Common myeloid progenitor, CD34-positive (primary cell): ENCODE results near the gene SLC6A8.
A peak's percentile ranks its signal among the peaks of the same experiment; 100 is the strongest.

Source experiments
- CTCF ChIA-PET: fragments of 350-600 bp; sonication (Branson Sonifier 250); formaldehyde crosslinking; loops from one replicate; lab custom pipeline; 2021; ENCODE audit warnings: antibody characterized with exemption; lab: Charles Lee
- POLR2A ChIA-PET: fragments of 350-600 bp; sonication (Branson Sonifier 250); formaldehyde crosslinking; loops from one replicate; lab custom pipeline; 2021; ENCODE audit warnings: antibody characterized with exemption; lab: Charles Lee
- DNase-seq, 3 donors: peaks; one replicate each; pipeline versions ENCODE4 v3.0.0 to v3.0.0-alpha.2; 2013
- H3K27ac ChIP-seq, 2 experiments: 1 replicate in 1 of 2; 2 replicates in 1 of 2; pipeline ENCODE4 v1.7.0; 2013; ENCODE audit warnings: inconsistent platforms in 2 of 2, low read length in 2 of 2, mild to moderate bottlenecking in 2 of 2, low read depth in 1 of 2, moderate library complexity in 1 of 2; ENCODE audit not compliant: severe bottlenecking in 2 of 2, insufficient read depth in 1 of 2, poor library complexity in 1 of 2
- H3K27me3 ChIP-seq, 5 experiments: replicated peaks in 2 of 5; 1 replicate in 3 of 5; 2 replicates in 2 of 5; pipeline versions ENCODE4 v1.6.1 to v1.7.0; 2013; ENCODE audit warnings: low read length in 4 of 5, mild to moderate bottlenecking in 2 of 5, moderate library complexity in 2 of 5, inconsistent platforms in 1 of 5; ENCODE audit not compliant: insufficient read depth in 5 of 5, control insufficient read depth in 4 of 5
- H3K36me3 ChIP-seq, 4 experiments: 1 replicate in 2 of 4; 2 replicates in 2 of 4; pipeline versions ENCODE4 v1.6.1 to v1.7.0; 2013; ENCODE audit warnings: low read length in 3 of 4, control low read depth in 1 of 4, mild to moderate bottlenecking in 1 of 4; ENCODE audit not compliant: control insufficient read depth in 4 of 4, insufficient read depth in 4 of 4
- H3K4me1 ChIP-seq, 4 experiments: 1 replicate in 3 of 4; 2 replicates in 1 of 4; pipeline versions ENCODE4 v1.6.1 to v1.7.1; 2013; ENCODE audit warnings: low read length in 3 of 4, mild to moderate bottlenecking in 3 of 4, control low read depth in 1 of 4, inconsistent platforms in 1 of 4, moderate library complexity in 1 of 4; ENCODE audit not compliant: control insufficient read depth in 4 of 4, insufficient read depth in 4 of 4; ENCODE audit errors: control extremely low read depth in 1 of 4
- H3K4me3 ChIP-seq, 7 experiments: 1 replicate in 4 of 7; 2 replicates in 3 of 7; pipeline versions ENCODE4 v1.5.1 to v1.7.0; 2013; ENCODE audit warnings: mild to moderate bottlenecking in 7 of 7, low read length in 6 of 7, moderate library complexity in 6 of 7, inconsistent platforms in 2 of 7, low read depth in 2 of 7, control low read depth in 1 of 7; ENCODE audit not compliant: insufficient read depth in 4 of 7, control insufficient read depth in 1 of 7; ENCODE audit errors: extremely low read depth in 1 of 7
- H3K9me3 ChIP-seq, 5 experiments: 1 replicate in 4 of 5; 2 replicates in 1 of 5; pipeline versions ENCODE4 v1.6.1 to v1.7.1; 2013; ENCODE audit warnings: low read length in 4 of 5, mild to moderate bottlenecking in 2 of 5, inconsistent platforms in 1 of 5, low read depth in 1 of 5, moderate library complexity in 1 of 5; ENCODE audit not compliant: control insufficient read depth in 4 of 5, insufficient read depth in 2 of 5; ENCODE audit errors: control extremely low read depth in 1 of 5
- WGBS: methylation state at CpG from one replicate; pipeline ENCODE4 v1.1.5; 2013; ENCODE audit not compliant: insufficient coverage; 5-methylcytosine and 5-hydroxymethylcytosine counted together

The SLC6A8 gene

DNA sequence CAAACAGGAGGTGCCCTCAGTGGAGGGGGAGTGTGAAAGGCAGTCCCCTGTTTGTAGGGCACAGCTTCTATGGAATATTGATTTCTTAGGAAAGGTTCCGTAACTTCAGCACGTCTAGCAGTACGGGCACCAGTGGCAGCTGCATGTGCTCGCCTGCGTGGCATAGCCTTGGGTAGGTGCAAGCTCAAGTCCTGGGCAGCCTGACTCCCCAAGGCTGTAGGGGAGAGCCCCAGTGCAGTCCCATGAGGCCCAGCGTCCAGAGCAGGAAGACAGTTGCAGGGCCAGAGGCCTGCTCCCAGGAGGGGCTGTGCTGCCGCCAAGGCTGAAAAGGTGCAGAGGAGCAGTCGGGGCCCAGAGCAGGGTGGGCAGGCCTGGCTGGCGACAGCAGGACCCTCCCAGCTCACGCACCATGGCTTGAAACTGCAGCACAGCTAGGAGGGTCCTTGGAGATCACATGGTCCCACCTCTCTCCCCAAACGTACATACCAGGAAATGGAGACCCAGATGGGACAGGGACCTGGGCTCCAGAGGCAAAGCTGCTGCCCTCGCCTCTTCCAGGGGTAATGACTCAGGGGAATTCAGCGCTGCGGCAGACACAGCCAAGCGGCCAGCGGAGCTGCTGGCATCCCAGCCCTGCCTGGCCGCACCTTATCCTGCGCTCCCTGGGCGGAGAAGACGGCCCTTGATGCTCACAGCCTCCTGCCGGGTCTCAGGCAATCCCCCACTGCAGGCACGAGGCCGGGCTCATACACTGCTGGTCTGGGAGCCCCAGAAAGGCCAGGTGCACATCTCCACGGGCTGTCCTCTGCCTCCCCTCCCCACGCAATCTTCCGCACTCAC is 46.8 kb upstream of the SLC6A8 start:
- Histone ChIP-seq H3K4me1 (peaks cover 0 to 22% (median 8%) of the 10 kb centered on the region in 4 experiments), H3K27me3 (peaks cover 0 to 81% (median 14%) of the 10 kb centered on the region in 5 experiments), H3K4me3 (no peak overlapping the region), H3K9me3 (no peaks in the 10 kb centered on the region), H3K27ac (no peak overlapping the region), H3K36me3 (no peaks in the 10 kb centered on the region)
- POLR2A ChIA-PET, result no interaction called here
- 54% methylated on average over 26 of the region's 26 CpGs for WGBS
- peak in 2 of 3 donors; percentile 21 to 25 for DNase-seq
- CTCF ChIA-PET, result interaction anchor here (1.0 to 3.7 kb wide), 4 partner anchors 8 to 31 kb away, joined by 3 to 18 read pairs (median 6); no protein-coding TSS in a partner anchor

DNA sequence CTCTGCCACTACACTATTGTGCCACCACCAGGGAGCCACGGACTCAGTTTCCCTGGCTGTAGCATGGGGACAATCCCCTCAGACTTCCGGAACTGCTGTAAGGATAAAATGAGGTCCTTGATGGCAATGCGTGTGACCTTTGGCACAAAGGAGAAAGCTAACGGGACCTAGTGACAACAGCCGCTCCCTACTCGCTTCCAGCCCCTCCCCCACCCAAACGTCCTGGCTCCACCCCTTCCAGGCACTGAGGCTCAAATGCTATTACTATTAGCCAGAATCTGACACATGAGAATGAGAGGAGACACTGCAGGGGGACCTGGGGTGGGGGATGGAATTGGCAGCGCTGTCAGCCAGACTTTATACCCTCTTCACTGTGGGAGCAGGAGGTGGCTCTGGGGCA is 46.1 kb upstream of the SLC6A8 start:
- POLR2A ChIA-PET, result no interaction called here
- Histone ChIP-seq H3K4me3 (peak overlapping the region in 2 of 7 experiments; percentile 11 to 28), H3K27me3 (peaks cover 0 to 81% (median 19%) of the 10 kb centered on the region in 5 experiments), H3K4me1 (peaks cover 0 to 22% (median 8%) of the 10 kb centered on the region in 4 experiments), H3K9me3 (no peaks in the 10 kb centered on the region), H3K27ac (no peak overlapping the region), H3K36me3 (no peaks in the 10 kb centered on the region)
- WGBS, result 33% methylated on average over 5 of the region's 8 CpGs
- CTCF ChIA-PET, result interaction anchor here (1.0 to 3.7 kb wide), 3 partner anchors 8 to 19 kb away, joined by 3 to 18 read pairs (median 6); no protein-coding TSS in a partner anchor
- DNase-seq, result no peak

DNA sequence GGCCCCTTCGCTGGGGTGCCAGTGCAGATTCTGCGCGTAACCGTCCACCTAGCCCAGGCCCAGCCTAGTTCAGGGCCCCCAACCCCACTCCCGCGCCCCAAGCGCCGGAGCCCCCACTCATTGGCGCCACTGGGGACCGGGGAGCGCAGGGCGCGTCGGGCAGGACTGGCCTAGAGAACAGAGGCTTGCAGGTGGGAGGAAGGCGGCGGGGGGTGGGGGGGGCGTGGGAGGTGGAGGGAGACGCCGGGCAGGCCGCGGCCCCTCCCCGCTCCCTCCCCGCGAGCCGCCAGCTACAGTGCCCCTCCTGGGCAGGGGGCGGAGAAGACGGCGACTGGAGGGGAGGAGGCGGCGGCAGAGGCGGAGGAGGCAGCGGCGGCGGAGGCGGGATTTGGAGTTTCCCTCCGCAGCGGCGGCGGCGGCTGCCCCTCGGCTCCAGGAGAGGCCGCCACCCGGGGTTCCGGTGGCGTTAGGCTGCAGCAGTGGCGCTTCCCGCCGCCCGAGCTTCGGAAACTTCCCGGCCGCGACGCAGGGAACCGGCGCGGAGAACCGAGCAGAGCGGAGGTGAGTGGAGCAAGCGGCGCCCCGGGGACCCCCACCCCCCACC is 45.6 kb upstream of the SLC6A8 start:
- Histone ChIP-seq H3K4me1 (peaks cover 0 to 24% (median 8%) of the 10 kb centered on the region in 4 experiments), H3K9me3 (no peaks in the 10 kb centered on the region), H3K27me3 (peaks cover 0 to 84% (median 19%) of the 10 kb centered on the region in 5 experiments), H3K36me3 (no peaks in the 10 kb centered on the region), H3K4me3 (peak overlapping the region in 3 of 7 experiments; percentile 16 to 28 (median 26)), H3K27ac (no peak overlapping the region)
- ChIA-PET CTCF (interaction anchor here (1.0 to 3.7 kb wide), 3 partner anchors 11 to 77 kb away, joined by 3 to 18 read pairs (median 4); no protein-coding TSS in a partner anchor), POLR2A (no interaction called here)
- peak in 2 of 3 donors; percentile 22 to 41 for DNase-seq
- 37% methylated on average over 35 of the region's 62 CpGs for WGBS

DNA sequence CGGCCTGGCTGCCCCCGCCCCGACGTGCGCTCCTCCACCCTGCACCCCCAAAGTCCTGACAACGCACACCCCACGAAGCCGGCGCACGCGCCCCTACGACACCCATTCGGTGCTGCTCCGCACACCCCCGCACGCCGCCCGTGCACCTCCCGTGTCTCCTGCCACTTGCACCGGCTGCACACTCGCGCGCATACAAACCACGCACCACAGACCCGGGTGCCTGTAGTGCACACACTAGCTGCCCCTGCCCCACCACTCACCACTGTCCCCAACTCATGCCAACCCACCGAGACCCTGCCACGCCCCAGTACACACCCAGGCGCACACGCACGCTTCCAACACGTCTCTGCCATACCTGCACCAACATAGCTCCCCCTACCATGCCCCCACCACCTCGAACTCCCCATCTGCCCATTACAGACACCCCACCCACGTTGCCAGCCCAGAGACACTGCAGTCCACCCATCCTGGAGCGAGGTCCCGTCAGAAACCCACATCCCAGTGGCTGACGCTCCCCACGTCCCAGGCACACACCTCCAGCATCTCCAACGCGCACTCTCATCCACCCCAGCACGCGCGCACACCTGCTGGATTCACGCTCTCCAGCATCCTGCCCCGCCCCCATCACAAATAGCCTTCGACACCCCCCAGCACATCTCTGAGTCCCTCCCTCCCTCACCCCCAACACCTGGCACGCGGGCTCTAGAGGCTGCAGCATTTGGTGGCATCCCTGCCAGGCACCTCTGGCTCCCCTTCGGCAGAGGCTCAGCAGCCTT is 44.9 kb upstream of the SLC6A8 start:
- ChIA-PET POLR2A (no interaction called here), CTCF (interaction anchor here (1.0 to 1.2 kb wide), 2 partner anchors 11 to 78 kb away, joined by 3 to 4 read pairs; no protein-coding TSS in a partner anchor)
- Histone ChIP-seq H3K27ac (no peak overlapping the region), H3K27me3 (peaks cover 0 to 89% (median 19%) of the 10 kb centered on the region in 5 experiments), H3K36me3 (no peaks in the 10 kb centered on the region), H3K4me3 (peak overlapping the region in 1 of 7 experiments; percentile 26), H3K9me3 (peaks cover 0 to 4% (median 0%) of the 10 kb centered on the region in 5 experiments), H3K4me1 (peaks cover 0 to 26% (median 8%) of the 10 kb centered on the region in 4 experiments)
- DNase-seq, result no peak
- WGBS, result 35% methylated on average over 30 of the region's 48 CpGs

DNA sequence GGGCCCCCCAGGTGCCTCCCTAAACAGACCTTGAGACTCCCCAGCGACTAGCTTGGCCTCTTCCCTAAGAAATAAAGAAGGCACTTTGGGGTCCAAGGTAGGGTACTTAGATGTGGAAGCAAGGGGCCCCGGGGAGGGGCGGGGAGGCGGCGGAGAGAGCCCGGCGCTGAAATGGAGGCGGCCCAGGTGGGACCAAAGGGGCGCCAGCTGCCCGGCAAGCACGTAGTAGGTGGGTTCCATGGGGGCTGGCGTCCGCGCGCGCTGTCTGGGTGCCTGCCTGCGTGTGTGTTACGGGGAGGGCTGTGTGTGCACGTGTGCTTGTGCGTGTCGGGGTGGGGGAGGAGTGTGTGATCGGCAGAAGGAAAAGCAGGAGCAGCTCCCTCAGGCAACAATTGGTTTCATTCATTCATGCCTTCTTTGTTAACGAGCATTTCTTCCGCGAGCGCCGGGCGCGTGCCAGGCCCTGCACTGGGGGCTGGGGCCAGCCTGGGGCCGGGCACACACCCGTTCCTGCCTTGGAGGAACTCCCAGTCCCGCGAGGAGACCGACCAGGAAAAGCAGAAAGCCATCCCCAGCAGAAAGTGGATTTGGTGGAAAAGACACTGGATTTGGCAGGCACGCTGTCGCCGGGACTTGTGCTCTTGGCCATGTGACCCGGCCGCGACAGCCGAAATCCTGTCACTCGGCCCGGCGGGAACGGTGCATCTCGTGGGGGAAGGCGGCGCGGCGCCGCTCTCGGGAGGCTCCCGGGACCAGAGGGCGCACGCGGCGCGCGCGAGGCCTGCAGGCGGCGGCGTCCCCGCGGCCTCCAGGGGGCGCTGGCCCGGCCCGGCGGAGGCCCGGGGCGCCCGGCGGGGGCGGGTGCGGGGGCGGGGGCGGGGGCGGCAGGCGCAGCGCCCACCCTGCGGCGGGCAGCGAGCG is 44.0 kb upstream of the SLC6A8 start:
- peak overlapping the region in 2 of 7 experiments; percentile 22 to 28 for H3K4me3 ChIP-seq
- 36% methylated on average over 53 of the region's 84 CpGs for WGBS
- peaks cover 0 to 5% (median 0%) of the 10 kb centered on the region in 5 experiments for H3K9me3 ChIP-seq
- peak in 1 of 3 donors; percentile 23 for DNase-seq
- peaks cover 0 to 26% (median 8%) of the 10 kb centered on the region in 4 experiments for H3K4me1 ChIP-seq
- H3K27ac ChIP-seq, result no peak overlapping the region
- ChIA-PET CTCF (interaction anchor here (1.0 to 2.1 kb wide), 8 partner anchors 8 to 100 kb away, joined by 3 to 12 read pairs (median 4); no protein-coding TSS in a partner anchor), POLR2A (no interaction called here)
- peaks cover 0 to 95% (median 19%) of the 10 kb centered on the region in 5 experiments for H3K27me3 ChIP-seq
- H3K36me3 ChIP-seq, result no peaks in the 10 kb centered on the region
